ENCODE results near the gene CELF6.

Gene CELF6

DNA sequence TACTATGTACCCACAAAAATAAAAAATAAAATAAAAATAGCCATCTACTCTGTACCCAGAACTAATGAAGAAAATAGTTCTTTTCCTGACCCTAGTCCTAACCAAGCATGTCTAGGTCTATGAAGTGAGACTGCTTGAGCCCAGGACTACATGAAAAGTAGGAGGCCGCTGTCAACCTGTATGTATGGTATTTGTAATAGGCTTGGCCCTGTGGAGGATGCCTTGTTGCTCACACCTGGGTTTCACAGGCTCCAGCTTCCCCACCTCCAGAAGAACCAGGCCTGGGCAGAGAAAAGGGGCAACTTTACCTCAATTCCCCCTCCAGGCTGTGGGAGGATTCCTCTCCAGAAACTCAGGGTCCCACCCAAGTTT lies 82.1 kb downstream of the CELF6 start:
- TF ChIP-seq ZFP3 (CRISPR knock-in tag; IDR thresholded peaks at IDR 0.05) (no peak), ZC3H10 (CRISPR knock-in tag; IDR thresholded peaks at IDR 0.05) (no peak), ZNF70 (CRISPR knock-in tag; IDR thresholded peaks at IDR 0.05) (no peak), ARNTL (CRISPR knock-in tag; IDR thresholded peaks at IDR 0.05; ENCODE audit: borderline replicate concordance, low read depth) (no peak), ISL1 (CRISPR knock-in tag; IDR thresholded peaks at IDR 0.05) (no peak), PPARA (CRISPR knock-in tag; IDR thresholded peaks at IDR 0.05; ENCODE audit: borderline replicate concordance) (no peak), GLIS3 (CRISPR knock-in tag; IDR thresholded peaks at IDR 0.05) (no peak), RARB (CRISPR knock-in tag; IDR thresholded peaks at IDR 0.05) (no peak), CSDC2 (CRISPR knock-in tag; IDR thresholded peaks at IDR 0.05) (no peak), OSR1 (CRISPR knock-in tag; IDR thresholded peaks at IDR 0.05) (no peak), SNAI2 (CRISPR knock-in tag; IDR thresholded peaks at IDR 0.05) (no peak), ZNF565 (CRISPR knock-in tag; conservative IDR thresholded peaks at IDR 0.05; ENCODE audit: low read depth) (no peak), TCF4 (CRISPR knock-in tag; IDR thresholded peaks at IDR 0.05; ENCODE audit: borderline replicate concordance) (no peak), BACH2 (CRISPR knock-in tag; IDR thresholded peaks at IDR 0.05; ENCODE audit: borderline replicate concordance) (no peak)
- TF ChIP-seq, protein P1, sequence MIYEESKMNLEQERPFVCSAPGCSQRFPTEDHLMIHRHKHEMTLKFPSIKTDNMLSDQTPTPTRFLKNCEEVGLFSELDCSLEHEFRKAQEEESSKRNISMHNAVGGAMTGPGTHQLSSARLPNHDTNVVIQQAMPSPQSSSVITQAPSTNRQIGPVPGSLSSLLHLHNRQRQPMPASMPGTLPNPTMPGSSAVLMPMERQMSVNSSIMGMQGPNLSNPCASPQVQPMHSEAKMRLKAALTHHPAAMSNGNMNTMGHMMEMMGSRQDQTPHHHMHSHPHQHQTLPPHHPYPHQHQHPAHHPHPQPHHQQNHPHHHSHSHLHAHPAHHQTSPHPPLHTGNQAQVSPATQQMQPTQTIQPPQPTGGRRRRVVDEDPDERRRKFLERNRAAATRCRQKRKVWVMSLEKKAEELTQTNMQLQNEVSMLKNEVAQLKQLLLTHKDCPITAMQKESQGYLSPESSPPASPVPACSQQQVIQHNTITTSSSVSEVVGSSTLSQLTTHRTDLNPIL (CRISPR knock-in tag; IDR thresholded peaks at IDR 0.05; ENCODE audit: low read depth), result no peak
- TF ChIP-seq, protein P2, sequence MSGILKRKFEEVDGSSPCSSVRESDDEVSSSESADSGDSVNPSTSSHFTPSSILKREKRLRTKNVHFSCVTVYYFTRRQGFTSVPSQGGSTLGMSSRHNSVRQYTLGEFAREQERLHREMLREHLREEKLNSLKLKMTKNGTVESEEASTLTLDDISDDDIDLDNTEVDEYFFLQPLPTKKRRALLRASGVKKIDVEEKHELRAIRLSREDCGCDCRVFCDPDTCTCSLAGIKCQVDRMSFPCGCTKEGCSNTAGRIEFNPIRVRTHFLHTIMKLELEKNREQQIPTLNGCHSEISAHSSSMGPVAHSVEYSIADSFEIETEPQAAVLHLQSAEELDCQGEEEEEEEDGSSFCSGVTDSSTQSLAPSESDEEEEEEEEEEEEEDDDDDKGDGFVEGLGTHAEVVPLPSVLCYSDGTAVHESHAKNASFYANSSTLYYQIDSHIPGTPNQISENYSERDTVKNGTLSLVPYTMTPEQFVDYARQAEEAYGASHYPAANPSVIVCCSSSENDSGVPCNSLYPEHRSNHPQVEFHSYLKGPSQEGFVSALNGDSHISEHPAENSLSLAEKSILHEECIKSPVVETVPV (CRISPR knock-in tag; IDR thresholded peaks at IDR 0.05), result no peak
- TF ChIP-seq, protein P3, sequence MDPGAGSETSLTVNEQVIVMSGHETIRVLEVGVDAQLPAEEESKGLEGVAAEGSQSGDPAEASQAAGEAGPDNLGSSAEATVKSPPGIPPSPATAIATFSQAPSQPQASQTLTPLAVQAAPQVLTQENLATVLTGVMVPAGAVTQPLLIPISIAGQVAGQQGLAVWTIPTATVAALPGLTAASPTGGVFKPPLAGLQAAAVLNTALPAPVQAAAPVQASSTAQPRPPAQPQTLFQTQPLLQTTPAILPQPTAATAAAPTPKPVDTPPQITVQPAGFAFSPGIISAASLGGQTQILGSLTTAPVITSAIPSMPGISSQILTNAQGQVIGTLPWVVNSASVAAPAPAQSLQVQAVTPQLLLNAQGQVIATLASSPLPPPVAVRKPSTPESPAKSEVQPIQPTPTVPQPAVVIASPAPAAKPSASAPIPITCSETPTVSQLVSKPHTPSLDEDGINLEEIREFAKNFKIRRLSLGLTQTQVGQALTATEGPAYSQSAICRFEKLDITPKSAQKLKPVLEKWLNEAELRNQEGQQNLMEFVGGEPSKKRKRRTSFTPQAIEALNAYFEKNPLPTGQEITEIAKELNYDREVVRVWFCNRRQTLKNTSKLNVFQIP (CRISPR knock-in tag; IDR thresholded peaks at IDR 0.05; ENCODE audit: borderline replicate concordance, low read depth), result no peak
- TF ChIP-seq, protein P4, sequence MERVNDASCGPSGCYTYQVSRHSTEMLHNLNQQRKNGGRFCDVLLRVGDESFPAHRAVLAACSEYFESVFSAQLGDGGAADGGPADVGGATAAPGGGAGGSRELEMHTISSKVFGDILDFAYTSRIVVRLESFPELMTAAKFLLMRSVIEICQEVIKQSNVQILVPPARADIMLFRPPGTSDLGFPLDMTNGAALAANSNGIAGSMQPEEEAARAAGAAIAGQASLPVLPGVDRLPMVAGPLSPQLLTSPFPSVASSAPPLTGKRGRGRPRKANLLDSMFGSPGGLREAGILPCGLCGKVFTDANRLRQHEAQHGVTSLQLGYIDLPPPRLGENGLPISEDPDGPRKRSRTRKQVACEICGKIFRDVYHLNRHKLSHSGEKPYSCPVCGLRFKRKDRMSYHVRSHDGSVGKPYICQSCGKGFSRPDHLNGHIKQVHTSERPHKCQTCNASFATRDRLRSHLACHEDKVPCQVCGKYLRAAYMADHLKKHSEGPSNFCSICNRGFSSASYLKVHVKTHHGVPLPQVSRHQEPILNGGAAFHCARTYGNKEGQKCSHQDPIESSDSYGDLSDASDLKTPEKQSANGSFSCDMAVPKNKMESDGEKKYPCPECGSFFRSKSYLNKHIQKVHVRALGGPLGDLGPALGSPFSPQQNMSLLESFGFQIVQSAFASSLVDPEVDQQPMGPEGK (CRISPR knock-in tag; IDR thresholded peaks at IDR 0.05; ENCODE audit: borderline replicate concordance), result no peak
- TF ChIP-seq, protein P5, sequence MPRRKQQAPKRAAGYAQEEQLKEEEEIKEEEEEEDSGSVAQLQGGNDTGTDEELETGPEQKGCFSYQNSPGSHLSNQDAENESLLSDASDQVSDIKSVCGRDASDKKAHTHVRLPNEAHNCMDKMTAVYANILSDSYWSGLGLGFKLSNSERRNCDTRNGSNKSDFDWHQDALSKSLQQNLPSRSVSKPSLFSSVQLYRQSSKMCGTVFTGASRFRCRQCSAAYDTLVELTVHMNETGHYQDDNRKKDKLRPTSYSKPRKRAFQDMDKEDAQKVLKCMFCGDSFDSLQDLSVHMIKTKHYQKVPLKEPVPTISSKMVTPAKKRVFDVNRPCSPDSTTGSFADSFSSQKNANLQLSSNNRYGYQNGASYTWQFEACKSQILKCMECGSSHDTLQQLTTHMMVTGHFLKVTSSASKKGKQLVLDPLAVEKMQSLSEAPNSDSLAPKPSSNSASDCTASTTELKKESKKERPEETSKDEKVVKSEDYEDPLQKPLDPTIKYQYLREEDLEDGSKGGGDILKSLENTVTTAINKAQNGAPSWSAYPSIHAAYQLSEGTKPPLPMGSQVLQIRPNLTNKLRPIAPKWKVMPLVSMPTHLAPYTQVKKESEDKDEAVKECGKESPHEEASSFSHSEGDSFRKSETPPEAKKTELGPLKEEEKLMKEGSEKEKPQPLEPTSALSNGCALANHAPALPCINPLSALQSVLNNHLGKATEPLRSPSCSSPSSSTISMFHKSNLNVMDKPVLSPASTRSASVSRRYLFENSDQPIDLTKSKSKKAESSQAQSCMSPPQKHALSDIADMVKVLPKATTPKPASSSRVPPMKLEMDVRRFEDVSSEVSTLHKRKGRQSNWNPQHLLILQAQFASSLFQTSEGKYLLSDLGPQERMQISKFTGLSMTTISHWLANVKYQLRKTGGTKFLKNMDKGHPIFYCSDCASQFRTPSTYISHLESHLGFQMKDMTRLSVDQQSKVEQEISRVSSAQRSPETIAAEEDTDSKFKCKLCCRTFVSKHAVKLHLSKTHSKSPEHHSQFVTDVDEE (CRISPR knock-in tag; IDR thresholded peaks at IDR 0.05), result no peak
- ATAC-seq, result peak; percentile 32

DNA sequence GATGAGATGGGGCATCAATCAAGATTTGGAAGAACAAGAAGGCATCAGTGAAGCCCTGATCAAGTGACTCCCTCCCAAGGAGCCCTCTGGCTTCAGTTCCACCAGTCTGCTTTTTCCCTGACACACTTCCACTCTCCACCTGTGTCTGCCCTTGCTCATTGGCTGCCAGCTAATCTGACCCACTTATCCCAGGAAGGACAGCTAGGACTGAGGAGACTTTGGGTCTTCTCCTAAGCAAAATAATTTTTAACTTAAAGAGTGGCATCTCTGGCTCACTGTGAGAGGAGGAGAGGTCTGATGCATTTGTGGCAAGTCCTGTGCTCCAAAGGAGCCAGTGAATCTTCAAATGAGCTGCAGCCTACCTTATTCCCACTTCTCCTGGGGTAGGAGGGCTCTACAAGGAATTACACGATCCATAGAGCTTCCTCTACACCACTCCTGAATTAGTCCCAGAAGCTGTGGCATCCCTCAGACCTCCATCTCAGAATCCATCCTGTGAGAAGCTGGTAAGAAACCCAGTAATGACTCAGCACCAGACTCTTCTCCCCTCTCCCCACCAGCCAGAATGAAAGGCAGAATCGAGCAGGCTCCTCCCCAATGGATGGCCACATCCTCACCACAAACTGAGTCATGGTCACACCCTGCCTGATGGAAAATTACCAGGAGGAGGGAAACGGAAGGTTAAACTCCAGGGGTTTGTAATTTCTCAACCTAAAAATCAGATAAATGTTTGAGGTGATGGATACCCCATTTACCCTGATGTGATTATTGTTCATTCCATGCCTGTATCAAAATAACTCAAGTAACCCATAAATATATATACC lies 82.7 kb downstream of the CELF6 start:
- peak; percentile 96 for ATAC-seq
- TF ChIP-seq, protein P2 (CRISPR knock-in tag; IDR thresholded peaks at IDR 0.05), result no peak
- TF ChIP-seq TCF4 (CRISPR knock-in tag; IDR thresholded peaks at IDR 0.05; ENCODE audit: borderline replicate concordance) (no peak), ZFP3 (CRISPR knock-in tag; IDR thresholded peaks at IDR 0.05) (no peak)
